Measurements from ENCODE around the gene DCTN2.

DCTN2 gene

DNA sequence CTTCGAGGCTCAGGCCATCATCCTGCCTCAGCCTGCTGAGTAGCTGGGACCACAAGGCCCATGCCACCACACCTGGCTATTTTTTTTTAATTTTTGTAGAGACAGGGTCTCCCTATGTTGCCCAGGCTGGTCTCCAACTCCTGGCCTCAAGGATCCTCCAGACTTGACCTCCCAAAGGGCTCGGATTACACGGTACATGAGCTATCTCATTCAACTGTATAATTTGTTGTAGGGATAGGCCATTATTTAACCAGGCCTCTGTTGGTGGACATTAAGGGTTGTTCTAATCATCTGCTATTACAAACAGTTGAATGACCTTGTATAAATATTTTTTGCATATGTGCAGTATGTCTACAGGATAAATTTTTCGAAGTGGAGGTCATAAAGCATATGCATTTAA is 11.9 kb upstream of the DCTN2 start:
- no peak overlapping the region for H3K27ac ChIP-seq (ENCODE audit: low read depth, low read length)
- H3K27me3 ChIP-seq (ENCODE audit: control insufficient read depth, insufficient read depth, low read length) = no peaks in the 10 kb centered on the region
- H3K4me3 ChIP-seq (ENCODE audit: low read depth, low read length) = no peak overlapping the region
- H3K36me3 ChIP-seq (ENCODE audit: control insufficient read depth, insufficient read depth, low read length) = peaks cover 4% of the 10 kb centered on the region; the same call in 1 of the 2 replicates
- H3K9ac ChIP-seq (ENCODE audit: low read length) = no peak overlapping the region
- H3K9me3 ChIP-seq (ENCODE audit: control insufficient read depth, insufficient read depth, low read depth, low read length) = no peaks in the 10 kb centered on the region
- no peaks in the 10 kb centered on the region for H3K4me1 ChIP-seq (ENCODE audit: control insufficient read depth, insufficient read depth, low read length)

DNA sequence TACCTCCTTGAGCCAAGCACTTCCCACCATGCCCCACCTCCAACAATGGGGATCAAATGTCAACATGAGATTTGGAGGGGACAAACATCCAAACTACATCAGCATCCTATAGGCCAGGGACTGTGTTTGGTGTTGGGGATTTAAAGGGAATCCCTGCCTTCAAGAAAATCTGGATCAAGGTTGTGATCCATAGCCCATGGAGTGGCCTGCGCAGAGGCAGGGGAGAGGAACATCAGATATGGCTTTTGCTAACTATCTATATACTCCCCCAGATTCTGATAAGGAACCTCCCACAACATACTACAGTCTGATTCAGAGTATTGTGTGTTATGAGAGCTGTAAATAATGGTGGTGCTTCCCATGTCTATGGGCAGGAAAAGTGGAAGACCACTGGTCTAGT is 7.9 kb upstream of the DCTN2 start:
- Histone ChIP-seq H3K27me3 (ENCODE audit: control insufficient read depth, insufficient read depth, low read length) (peaks cover 15% of the 10 kb centered on the region; the same call in 1 of the 2 replicates), H3K27ac (ENCODE audit: low read depth, low read length) (no peak overlapping the region), H3K9ac (ENCODE audit: low read length) (no peak overlapping the region), H3K9me3 (ENCODE audit: control insufficient read depth, insufficient read depth, low read depth, low read length) (no peaks in the 10 kb centered on the region), H3K4me3 (ENCODE audit: low read depth, low read length) (no peak overlapping the region), H3K4me1 (ENCODE audit: control insufficient read depth, insufficient read depth, low read length) (peaks cover 14% of the 10 kb centered on the region; the same call in 1 of the 2 replicates), H3K36me3 (ENCODE audit: control insufficient read depth, insufficient read depth, low read length) (no peaks in the 10 kb centered on the region)

DNA sequence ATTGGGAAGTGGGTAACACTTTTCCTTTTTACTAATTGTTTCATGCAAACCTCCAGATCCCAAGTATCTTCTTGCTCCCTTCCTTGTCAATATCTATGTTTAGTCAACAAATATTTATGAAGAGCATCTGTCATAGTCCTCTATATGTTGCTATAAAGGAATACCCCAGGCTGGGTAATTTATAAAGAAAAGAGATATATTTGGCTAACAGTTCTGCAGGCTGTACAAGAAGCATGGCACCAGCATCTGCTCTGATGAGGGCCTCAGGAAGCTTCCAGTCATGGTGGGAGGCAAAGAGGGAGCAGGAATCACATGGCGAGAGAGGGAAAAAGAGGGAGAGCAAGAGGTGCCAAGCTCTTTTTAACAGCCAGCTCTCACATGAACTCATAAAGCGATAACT is 7.5 kb upstream of the DCTN2 start:
- Histone ChIP-seq H3K27me3 (ENCODE audit: control insufficient read depth, insufficient read depth, low read length) (peaks cover 16% of the 10 kb centered on the region), H3K27ac (ENCODE audit: low read depth, low read length) (no peak overlapping the region), H3K9ac (ENCODE audit: low read length) (no peak overlapping the region), H3K4me3 (ENCODE audit: low read depth, low read length) (no peak overlapping the region), H3K9me3 (ENCODE audit: control insufficient read depth, insufficient read depth, low read depth, low read length) (no peaks in the 10 kb centered on the region), H3K4me1 (ENCODE audit: control insufficient read depth, insufficient read depth, low read length) (peaks cover 15% of the 10 kb centered on the region), H3K36me3 (ENCODE audit: control insufficient read depth, insufficient read depth, low read length) (no peaks in the 10 kb centered on the region)

DNA sequence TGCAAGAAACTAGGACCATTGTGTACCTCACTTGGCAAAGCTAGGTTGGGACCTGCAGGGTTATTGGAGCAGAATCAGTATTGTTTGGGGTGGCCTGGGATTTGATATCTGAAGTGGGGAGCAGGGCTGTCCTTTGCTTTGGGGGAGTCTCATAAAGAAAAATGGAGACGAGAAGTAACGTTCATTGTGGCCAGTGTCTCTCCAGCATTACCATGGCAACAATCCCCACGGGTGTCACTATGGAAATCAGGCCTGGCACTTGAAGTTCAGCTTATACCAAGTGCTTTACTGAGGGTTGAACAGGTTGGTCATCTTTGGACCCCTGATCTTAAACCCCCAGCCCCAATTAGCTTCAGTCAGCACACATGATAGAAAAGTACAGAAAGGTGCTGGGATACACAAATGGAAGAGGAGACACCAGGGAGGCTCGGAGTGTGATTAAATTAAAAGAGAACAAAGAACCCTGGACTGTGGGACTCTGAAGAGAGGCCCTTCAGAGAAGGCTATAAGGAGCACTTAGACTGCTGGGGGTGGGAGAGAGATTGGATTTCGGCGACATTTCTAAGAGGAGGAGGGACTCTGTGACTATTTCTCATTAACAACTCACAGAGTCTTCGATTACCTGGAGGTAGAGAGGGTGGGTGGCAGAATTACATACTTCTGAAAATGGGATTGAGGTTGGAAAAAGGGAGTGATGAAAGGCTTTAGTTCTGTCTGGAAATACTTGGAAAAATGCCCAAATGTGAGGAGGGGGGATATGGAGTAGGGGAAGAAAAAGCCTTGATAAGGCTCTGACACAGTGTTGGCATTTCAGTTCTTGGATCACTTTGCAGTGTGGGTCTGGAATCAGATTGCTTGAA is 6.6 kb upstream of the DCTN2 start:
- peaks cover 25% of the 10 kb centered on the region for H3K27me3 ChIP-seq (ENCODE audit: control insufficient read depth, insufficient read depth, low read length)
- no peak overlapping the region for H3K4me3 ChIP-seq (ENCODE audit: low read depth, low read length)
- H3K4me1 ChIP-seq (ENCODE audit: control insufficient read depth, insufficient read depth, low read length) = peaks cover 19% of the 10 kb centered on the region
- no peak overlapping the region for H3K27ac ChIP-seq (ENCODE audit: low read depth, low read length)
- no peaks in the 10 kb centered on the region for H3K36me3 ChIP-seq (ENCODE audit: control insufficient read depth, insufficient read depth, low read length)
- no peaks in the 10 kb centered on the region for H3K9me3 ChIP-seq (ENCODE audit: control insufficient read depth, insufficient read depth, low read depth, low read length)
- H3K9ac ChIP-seq (ENCODE audit: low read length) = no peak overlapping the region

DNA sequence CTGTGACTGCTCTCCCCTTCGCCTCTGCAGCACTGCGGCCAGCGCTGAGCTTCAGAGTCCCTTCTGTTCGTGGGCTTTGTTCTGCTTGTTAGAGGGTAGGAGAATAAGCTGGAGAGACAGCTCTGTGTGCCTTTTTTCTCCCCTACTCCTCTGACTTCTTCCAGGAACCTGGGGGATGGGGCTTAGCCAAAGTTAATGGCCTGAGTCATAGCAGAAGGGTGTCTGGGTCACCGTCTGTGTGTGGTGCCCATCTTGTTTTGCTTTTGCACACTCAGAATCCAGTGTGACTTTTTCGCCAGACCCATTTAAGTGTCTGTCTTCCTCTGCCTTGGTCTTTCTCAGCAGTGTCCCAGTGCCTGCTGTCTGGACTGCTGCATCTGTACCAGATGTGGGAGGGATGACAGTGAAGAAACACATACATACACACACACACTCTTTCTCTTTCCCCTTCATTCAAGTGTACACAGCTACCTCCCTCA is 5.9 kb upstream of the DCTN2 start:
- H3K9me3 ChIP-seq (ENCODE audit: control insufficient read depth, insufficient read depth, low read depth, low read length) = no peaks in the 10 kb centered on the region
- H3K36me3 ChIP-seq (ENCODE audit: control insufficient read depth, insufficient read depth, low read length) = no peaks in the 10 kb centered on the region
- no peak overlapping the region for H3K4me3 ChIP-seq (ENCODE audit: low read depth, low read length)
- H3K4me1 ChIP-seq (ENCODE audit: control insufficient read depth, insufficient read depth, low read length) = peaks cover 19% of the 10 kb centered on the region
- H3K27me3 ChIP-seq (ENCODE audit: control insufficient read depth, insufficient read depth, low read length) = peaks cover 32% of the 10 kb centered on the region
- H3K27ac ChIP-seq (ENCODE audit: low read depth, low read length) = no peak overlapping the region
- H3K9ac ChIP-seq (ENCODE audit: low read length) = no peak overlapping the region

DNA sequence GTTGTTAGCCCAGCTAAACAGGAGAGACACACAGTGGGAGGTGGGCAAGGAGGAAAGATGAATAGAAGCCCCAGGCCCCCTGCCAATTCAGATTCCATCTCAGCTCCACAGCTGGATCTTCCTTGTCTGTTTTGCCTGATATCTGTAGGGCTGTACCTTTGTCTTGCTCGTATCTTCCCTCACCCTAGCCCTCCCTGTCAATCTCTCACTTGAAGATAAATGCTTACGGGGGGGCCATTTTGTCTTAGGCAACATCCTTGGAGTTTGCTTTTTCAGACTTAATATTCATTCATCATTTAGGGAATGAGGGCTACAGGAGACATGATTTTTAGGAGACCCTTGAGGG is 5.3 kb upstream of the DCTN2 start:
- Histone ChIP-seq H3K27ac (ENCODE audit: low read depth, low read length) (no peak overlapping the region), H3K36me3 (ENCODE audit: control insufficient read depth, insufficient read depth, low read length) (no peaks in the 10 kb centered on the region), H3K27me3 (ENCODE audit: control insufficient read depth, insufficient read depth, low read length) (peaks cover 33% of the 10 kb centered on the region), H3K9ac (ENCODE audit: low read length) (no peak overlapping the region), H3K9me3 (ENCODE audit: control insufficient read depth, insufficient read depth, low read depth, low read length) (no peaks in the 10 kb centered on the region), H3K4me3 (ENCODE audit: low read depth, low read length) (no peak overlapping the region), H3K4me1 (ENCODE audit: control insufficient read depth, insufficient read depth, low read length) (peaks cover 19% of the 10 kb centered on the region)

DNA sequence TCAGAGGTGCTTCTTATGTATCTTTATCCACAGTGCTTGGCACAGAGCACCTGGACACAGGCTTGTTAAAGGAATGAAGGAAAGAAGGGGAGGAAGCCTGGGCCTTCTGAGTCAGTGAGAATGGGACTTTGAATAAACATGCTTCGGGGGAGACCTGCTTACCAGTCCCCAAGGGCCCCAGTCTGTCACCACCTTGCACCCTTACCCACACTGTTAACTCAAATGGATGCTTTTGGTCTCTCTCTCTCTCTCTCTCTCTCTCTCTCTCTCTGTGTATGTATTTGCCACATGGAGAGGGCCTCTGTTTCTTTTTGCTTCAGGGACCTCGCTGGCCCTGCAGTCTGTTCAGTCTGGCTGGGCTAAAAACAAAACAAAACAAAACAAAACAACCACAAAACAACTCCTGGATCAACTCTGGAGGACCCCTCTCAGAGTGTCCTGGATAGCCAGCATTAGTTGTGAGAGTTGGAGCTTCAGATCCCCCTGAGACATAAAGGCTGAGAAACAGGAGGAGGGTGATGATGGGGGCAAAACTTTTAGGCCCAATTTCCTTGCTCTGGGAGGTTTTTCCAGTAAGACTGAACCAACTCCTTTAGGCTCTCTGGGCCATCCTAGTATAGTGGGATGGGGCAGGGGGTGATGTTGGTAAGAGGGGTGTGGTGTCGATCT is 4.8 kb upstream of the DCTN2 start:
- Histone ChIP-seq H3K9me3 (ENCODE audit: control insufficient read depth, insufficient read depth, low read depth, low read length) (no peaks in the 10 kb centered on the region), H3K36me3 (ENCODE audit: control insufficient read depth, insufficient read depth, low read length) (no peaks in the 10 kb centered on the region), H3K9ac (ENCODE audit: low read length) (no peak overlapping the region), H3K4me3 (ENCODE audit: low read depth, low read length) (no peak overlapping the region), H3K4me1 (ENCODE audit: control insufficient read depth, insufficient read depth, low read length) (peaks cover 19% of the 10 kb centered on the region), H3K27me3 (ENCODE audit: control insufficient read depth, insufficient read depth, low read length) (peaks cover 33% of the 10 kb centered on the region), H3K27ac (ENCODE audit: low read depth, low read length) (no peak overlapping the region)

DNA sequence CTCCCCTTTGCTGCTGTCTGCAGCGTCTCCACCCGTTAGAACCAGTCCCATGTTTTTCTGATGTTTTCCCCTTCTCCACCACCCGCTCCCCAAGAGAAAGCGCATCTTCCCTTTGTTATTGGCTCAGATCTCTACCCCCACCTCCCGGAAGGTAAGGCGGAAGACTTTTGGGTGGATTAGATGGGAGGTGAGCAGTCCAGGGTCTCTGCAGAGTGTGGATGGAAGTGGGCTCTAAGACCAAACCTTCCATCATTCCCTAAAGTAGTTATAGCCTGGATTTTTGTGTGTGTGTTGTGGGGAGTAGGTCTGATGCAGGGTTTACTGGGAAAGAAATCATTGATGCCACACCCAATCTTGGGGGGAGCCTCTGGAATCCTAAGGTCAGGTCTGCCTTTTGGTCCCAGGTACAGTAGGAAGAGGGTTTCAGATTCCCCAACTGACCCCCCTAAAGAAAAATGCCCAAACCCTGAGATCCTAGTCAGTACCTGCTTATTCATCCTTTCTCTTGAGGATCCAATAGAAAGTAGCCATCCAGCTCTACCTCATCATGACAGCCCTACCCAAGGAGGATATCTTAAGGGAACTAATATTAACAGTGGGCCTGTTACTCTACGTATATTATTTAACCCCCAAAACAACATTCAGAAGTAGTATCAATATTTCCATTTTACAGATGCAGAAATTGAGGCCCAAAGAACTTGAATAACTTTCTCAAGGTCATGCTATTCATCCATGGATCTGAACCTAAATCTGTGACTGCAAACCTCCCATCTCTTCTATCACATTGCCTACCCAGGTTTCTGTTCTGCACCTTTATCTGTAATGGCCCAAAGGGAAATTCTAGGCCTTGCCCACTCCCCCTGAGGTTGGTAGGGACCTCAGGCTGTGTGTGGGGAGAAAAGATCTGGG is 3.9 kb upstream of the DCTN2 start:
- peak overlapping the region; percentile 87 for H3K4me3 ChIP-seq (ENCODE audit: low read depth, low read length)
- H3K9me3 ChIP-seq (ENCODE audit: control insufficient read depth, insufficient read depth, low read depth, low read length) = no peaks in the 10 kb centered on the region
- peaks cover 24% of the 10 kb centered on the region for H3K4me1 ChIP-seq (ENCODE audit: control insufficient read depth, insufficient read depth, low read length)
- peaks cover 33% of the 10 kb centered on the region for H3K27me3 ChIP-seq (ENCODE audit: control insufficient read depth, insufficient read depth, low read length)
- H3K9ac ChIP-seq (ENCODE audit: low read length) = no peak overlapping the region
- H3K27ac ChIP-seq (ENCODE audit: low read depth, low read length) = no peak overlapping the region
- H3K36me3 ChIP-seq (ENCODE audit: control insufficient read depth, insufficient read depth, low read length) = no peaks in the 10 kb centered on the region

DNA sequence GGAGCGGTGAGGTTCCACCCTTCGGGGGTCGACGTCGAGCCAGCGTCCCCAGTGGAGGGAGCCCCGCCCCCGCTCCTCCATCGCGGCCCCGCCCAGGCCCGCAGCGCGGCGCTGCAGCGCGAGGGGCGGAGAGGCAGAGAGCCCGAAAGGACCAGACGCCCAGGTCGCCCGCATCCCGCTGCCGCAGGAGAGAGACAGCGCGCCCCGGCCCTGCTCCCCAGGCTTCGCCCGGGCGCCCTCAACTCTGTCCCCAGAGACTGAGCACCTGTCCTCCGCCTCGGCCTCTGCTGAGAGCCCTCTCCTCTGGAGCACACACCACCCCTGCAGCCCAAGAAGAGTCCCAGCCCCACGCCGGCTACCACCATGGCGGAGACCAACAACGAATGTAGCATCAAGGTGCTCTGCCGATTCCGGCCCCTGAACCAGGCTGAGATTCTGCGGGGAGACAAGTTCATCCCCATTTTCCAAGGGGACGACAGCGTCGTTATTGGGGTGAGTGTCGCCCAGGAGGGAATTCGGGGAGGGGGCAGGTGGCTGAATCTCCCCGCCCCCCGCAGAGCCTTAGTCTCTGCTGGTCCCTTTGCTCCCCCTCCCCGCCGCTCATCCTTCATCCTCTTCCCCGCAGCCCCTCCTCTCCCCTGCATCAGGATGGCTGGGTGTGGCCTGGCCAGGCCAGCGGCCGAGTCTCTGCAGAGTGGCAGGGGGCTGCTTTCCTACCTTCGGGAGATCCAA is 3.1 kb upstream of the DCTN2 start, which contains the start of gene KIF5A:
KIF5A (plus strand) TSS at position 136 of the 732 bp plus-strand sequence; CDS start at position 364, 228 bp downstream.
- peak within 1 kb of the TSS; percentile 25 for H3K9ac ChIP-seq (ENCODE audit: low read length)

DNA sequence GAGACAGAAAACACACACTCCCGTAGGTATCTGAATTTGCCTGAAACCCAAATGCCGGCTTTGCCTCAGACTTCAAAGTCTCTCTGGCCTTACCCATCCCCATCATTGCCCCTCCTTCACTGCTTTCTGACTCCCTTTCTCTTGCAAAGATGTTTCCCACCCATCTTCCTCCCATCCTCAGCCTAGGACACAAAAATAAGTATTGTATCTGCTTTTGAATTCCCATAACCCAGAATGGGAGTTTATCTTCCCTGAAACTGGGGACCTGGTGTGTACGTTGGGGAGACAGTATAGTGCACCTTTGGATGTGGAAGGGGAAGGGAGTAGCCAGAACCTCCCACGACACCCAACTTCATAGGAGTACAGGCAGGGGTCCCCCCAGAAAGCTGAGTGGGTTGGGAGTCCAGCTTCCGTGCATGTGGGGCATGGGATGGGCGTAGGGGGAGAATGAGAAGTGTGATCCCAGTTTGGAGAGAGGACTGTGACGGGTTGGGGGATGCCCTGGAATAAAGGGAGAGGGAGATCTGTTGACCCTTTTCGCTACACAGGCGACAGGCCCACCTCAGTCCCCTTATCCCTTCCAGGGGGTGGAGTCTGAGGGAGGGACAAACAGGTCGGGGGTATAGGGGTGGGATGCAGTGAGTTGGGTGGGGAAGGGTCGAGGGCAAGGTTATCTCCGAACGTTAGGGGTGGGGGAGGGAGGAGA is 2.4 kb upstream of the DCTN2 start:
- peaks cover 4% of the 10 kb centered on the region; the same call in 1 of the 2 replicates for H3K36me3 ChIP-seq (ENCODE audit: control insufficient read depth, insufficient read depth, low read length)
- H3K9ac ChIP-seq (ENCODE audit: low read length) = no peak overlapping the region
- peak overlapping the region; percentile 87 for H3K4me3 ChIP-seq (ENCODE audit: low read depth, low read length)
- no peaks in the 10 kb centered on the region for H3K9me3 ChIP-seq (ENCODE audit: control insufficient read depth, insufficient read depth, low read depth, low read length)
- no peak overlapping the region for H3K27ac ChIP-seq (ENCODE audit: low read depth, low read length)
- H3K27me3 ChIP-seq (ENCODE audit: control insufficient read depth, insufficient read depth, low read length) = peaks cover 33% of the 10 kb centered on the region
- H3K4me1 ChIP-seq (ENCODE audit: control insufficient read depth, insufficient read depth, low read length) = peaks cover 26% of the 10 kb centered on the region

More for the DNA sequence above, 3.1 kb upstream of the DCTN2 start, which contains the start of gene KIF5A:
- Histone ChIP-seq H3K27ac (ENCODE audit: low read depth, low read length) (no peak within 1 kb of the TSS), H3K9me3 (ENCODE audit: control insufficient read depth, insufficient read depth, low read depth, low read length) (no peaks in the 10 kb centered on the region), H3K4me1 (ENCODE audit: control insufficient read depth, insufficient read depth, low read length) (peaks cover 26% of the 10 kb centered on the region), H3K36me3 (ENCODE audit: control insufficient read depth, insufficient read depth, low read length) (no peaks in the 10 kb centered on the region), H3K27me3 (ENCODE audit: control insufficient read depth, insufficient read depth, low read length) (peaks cover 33% of the 10 kb centered on the region), H3K4me3 (ENCODE audit: low read depth, low read length) (peak within 1 kb of the TSS; percentile 87)
